ENCODE measurements around the gene IFT20. TPM values are rescaled to one million over a fixed set of nuclear protein-coding genes. Genes with fewer than 3 reads are reported as not detected.

The IFT20 gene
- total RNA-seq, 1 experiment from 2014 or later = 25.4 TPM

DNA sequence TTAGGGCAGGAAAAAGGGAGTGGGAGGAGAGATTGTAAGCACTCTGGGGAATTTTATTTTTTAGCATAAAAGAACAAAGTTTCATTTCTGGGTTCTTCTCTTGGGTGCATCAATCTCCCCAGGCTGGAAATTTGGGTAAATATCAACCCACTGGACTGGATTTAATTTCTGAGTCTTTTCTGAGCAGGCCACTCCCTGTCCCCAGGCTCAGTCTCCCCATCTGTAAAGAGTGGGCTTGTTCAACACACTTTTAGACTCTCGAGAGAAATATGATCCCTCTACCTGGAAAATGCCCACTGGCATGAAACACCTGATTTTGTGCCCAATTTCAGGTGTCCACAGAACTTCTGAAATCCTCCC is 35.5 kb upstream of the IFT20 start:
- BruUV-seq (replicated peaks) = no TSS peak
- Histone ChIP-seq H3K27ac (ENCODE audit: low read length) (peak overlapping the region; percentile 84), H3K36me3 (ENCODE audit: control insufficient read depth, insufficient read depth, low read length) (no peaks in the 10 kb centered on the region), H3K9me3 (ENCODE audit: control insufficient read depth, insufficient read depth, low read depth, low read length) (no peaks in the 10 kb centered on the region), H3K4me1 (ENCODE audit: control insufficient read depth, insufficient read depth, low read length) (peaks cover 27% of the 10 kb centered on the region), H3K27me3 (ENCODE audit: control insufficient read depth, insufficient read depth, low read length) (no peaks in the 10 kb centered on the region), H3K4me3 (ENCODE audit: low read depth in 2 of 2, low read length in 2 of 2) (peak overlapping the region; percentile 65 to 93)
- DNase-seq (ENCODE audit: low read depth, low spot score) (no peak), ATAC-seq (no peak)
- CTCF ChIA-PET = no interaction called here
- intact Hi-C loops (cut with micrococcal nuclease; ENCODE audit: unreplicated experiment) = no loop called here
- in situ Hi-C loops (cut with HindIII; ENCODE audit: low pct_unique_long_range_greater_than_20kb, low sequenced_read_pairs) = no loop called here
- TF ChIP-seq POLR2AphosphoS5 (IDR thresholded peaks at IDR 0.05; ENCODE audit: low read depth, low read length) = no peak
- no peak for TF ChIP-seq TCF7L2 (IDR thresholded peaks at IDR 0.05; ENCODE audit: low read depth, low read length)
- TF ChIP-seq REST (IDR thresholded peaks at IDR 0.05; ENCODE audit: insufficient read depth in 1 of 2, low read depth in 2 of 2, low read length in 1 of 2) = no peak
- no peak for TF ChIP-seq SIN3A (IDR thresholded peaks at IDR 0.05; ENCODE audit: borderline replicate concordance, insufficient read depth, low read depth, low read length)
- TF ChIP-seq, protein P1, sequence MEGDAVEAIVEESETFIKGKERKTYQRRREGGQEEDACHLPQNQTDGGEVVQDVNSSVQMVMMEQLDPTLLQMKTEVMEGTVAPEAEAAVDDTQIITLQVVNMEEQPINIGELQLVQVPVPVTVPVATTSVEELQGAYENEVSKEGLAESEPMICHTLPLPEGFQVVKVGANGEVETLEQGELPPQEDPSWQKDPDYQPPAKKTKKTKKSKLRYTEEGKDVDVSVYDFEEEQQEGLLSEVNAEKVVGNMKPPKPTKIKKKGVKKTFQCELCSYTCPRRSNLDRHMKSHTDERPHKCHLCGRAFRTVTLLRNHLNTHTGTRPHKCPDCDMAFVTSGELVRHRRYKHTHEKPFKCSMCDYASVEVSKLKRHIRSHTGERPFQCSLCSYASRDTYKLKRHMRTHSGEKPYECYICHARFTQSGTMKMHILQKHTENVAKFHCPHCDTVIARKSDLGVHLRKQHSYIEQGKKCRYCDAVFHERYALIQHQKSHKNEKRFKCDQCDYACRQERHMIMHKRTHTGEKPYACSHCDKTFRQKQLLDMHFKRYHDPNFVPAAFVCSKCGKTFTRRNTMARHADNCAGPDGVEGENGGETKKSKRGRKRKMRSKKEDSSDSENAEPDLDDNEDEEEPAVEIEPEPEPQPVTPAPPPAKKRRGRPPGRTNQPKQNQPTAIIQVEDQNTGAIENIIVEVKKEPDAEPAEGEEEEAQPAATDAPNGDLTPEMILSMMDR (IDR thresholded peaks at IDR 0.05) = no peak
- POLR2A ChIA-PET = interaction anchor here (0.9 to 1.0 kb wide), 2 partner anchors 12 to 13 kb away, joined by 3 to 5 read pairs; partner anchors contain the start of gene POLDIP2

- no peaks in the 10 kb centered on the region for H3K36me3 ChIP-seq (ENCODE audit: control insufficient read depth, insufficient read depth, low read length)
- peak within 1 kb of the TSS; percentile 84 for H3K27ac ChIP-seq (ENCODE audit: low read length)
- no peaks in the 10 kb centered on the region for H3K27me3 ChIP-seq (ENCODE audit: control insufficient read depth, insufficient read depth, low read length)
- H3K4me3 ChIP-seq (ENCODE audit: low read depth in 2 of 2, low read length in 2 of 2) = peak within 1 kb of the TSS; percentile 65 to 93
- POLR2A ChIA-PET = interaction anchor here (0.6 to 1.0 kb wide), 3 partner anchors 13 to 156 kb away, joined by 3 to 5 read pairs (median 4); partner anchors contain the start of gene POLDIP2
- intact Hi-C loops (cut with micrococcal nuclease; ENCODE audit: unreplicated experiment) (no loop called here), in situ Hi-C loops (cut with HindIII; ENCODE audit: low pct_unique_long_range_greater_than_20kb, low sequenced_read_pairs) (no loop called here)
- TF ChIP-seq, protein P1 (IDR thresholded peaks at IDR 0.05) = no peak
- TF ChIP-seq TCF7L2 (IDR thresholded peaks at IDR 0.05; ENCODE audit: low read depth, low read length) = no peak
- H3K9me3 ChIP-seq (ENCODE audit: control insufficient read depth, insufficient read depth, low read depth, low read length) = no peaks in the 10 kb centered on the region
- CTCF ChIA-PET = no interaction called here
- BruUV-seq (replicated peaks) = no TSS peak
- peaks cover 27% of the 10 kb centered on the region for H3K4me1 ChIP-seq (ENCODE audit: control insufficient read depth, insufficient read depth, low read length)
- no peak for DNase-seq (ENCODE audit: low read depth, low spot score)
- ATAC-seq = peak; percentile 5; the same call in 1 of the 2 replicates
Observed at GRCh38 chr17:28370035-28370743, 34.9 kb upstream of the IFT20 start, which contains the start of gene VTN. TSS of gene VTN (minus strand) at chr17:28370307. CDS start at chr17:28370203, 104 bp downstream.
